AG04449 (cell line): ENCODE data around the gene COL4A1.

Experiments
- CTCF ChIA-PET: fragments of 350-600 bp; formaldehyde crosslinking; extraction: SDS; loops from one replicate; lab custom pipeline; 2021; ENCODE audit warnings: antibody characterized with exemption; lab: Yijun Ruan, JAX
- POLR2A ChIA-PET: fragments of 400-600, 350-600 bp; formaldehyde crosslinking; extraction: SDS; loops from one replicate; lab custom pipeline; 2020; ENCODE audit warnings: antibody characterized with exemption, inconsistent platforms; lab: Yijun Ruan, JAX
- DNase-seq: peaks from one replicate; pipeline ENCODE4 v3.0.0-alpha.2; 2010; ENCODE audit warnings: low read depth, low spot score
- H3K4me3 ChIP-seq: 2 replicates; pipeline ENCODE4 v1.5.1; 2011; ENCODE audit warnings: low read depth, mild to moderate bottlenecking, control low read depth, low read length
- TF ChIP-seq, protein P1 (sequence below): IDR thresholded peaks from one replicate; pipeline ENCODE4 v1.5.1; 2011; ENCODE audit warnings: mild to moderate bottlenecking, moderate library complexity, low read length, control low read depth, inconsistent platforms; ENCODE audit not compliant: insufficient read depth; ENCODE audit errors: missing control alignments

Gene COL4A1

GRCh38 chr13:110209950-110210603 lies 96.9 kb downstream of the COL4A1 start:
- TF ChIP-seq, protein P1, sequence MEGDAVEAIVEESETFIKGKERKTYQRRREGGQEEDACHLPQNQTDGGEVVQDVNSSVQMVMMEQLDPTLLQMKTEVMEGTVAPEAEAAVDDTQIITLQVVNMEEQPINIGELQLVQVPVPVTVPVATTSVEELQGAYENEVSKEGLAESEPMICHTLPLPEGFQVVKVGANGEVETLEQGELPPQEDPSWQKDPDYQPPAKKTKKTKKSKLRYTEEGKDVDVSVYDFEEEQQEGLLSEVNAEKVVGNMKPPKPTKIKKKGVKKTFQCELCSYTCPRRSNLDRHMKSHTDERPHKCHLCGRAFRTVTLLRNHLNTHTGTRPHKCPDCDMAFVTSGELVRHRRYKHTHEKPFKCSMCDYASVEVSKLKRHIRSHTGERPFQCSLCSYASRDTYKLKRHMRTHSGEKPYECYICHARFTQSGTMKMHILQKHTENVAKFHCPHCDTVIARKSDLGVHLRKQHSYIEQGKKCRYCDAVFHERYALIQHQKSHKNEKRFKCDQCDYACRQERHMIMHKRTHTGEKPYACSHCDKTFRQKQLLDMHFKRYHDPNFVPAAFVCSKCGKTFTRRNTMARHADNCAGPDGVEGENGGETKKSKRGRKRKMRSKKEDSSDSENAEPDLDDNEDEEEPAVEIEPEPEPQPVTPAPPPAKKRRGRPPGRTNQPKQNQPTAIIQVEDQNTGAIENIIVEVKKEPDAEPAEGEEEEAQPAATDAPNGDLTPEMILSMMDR, result no peak
- POLR2A ChIA-PET, result no interaction called here
- CTCF ChIA-PET, result interaction anchor here (1.0 to 1.5 kb wide), 2 partner anchors 8 to 11 kb away, joined by 4 to 5 read pairs; no protein-coding TSS in a partner anchor
- no peak overlapping the region for H3K4me3 ChIP-seq
- DNase-seq, result no peak

GRCh38 chr13:110208116-110208515 lies 98.8 kb downstream of the COL4A1 start:
- CTCF ChIA-PET, result interaction anchor here (1.2 to 1.5 kb wide), 2 partner anchors 10 to 19 kb away, joined by 3 to 4 read pairs; no protein-coding TSS in a partner anchor
- H3K4me3 ChIP-seq, result no peak overlapping the region
- TF ChIP-seq, protein P1, result no peak
- no peak for DNase-seq
- POLR2A ChIA-PET, result no interaction called here

- H3K4me3 ChIP-seq, result no peak overlapping the region
- DNase-seq, result no peak
- POLR2A ChIA-PET, result no interaction called here
- CTCF ChIA-PET, result interaction anchor here (0.9 to 1.7 kb wide), 6 partner anchors 15 to 249 kb away, joined by 3 to 7 read pairs (median 3); no protein-coding TSS in a partner anchor
- TF ChIP-seq, protein P1, result no peak
Measured at GRCh38 chr13:110206996-110207395, 100.0 kb downstream of the COL4A1 start.

GRCh38 chr13:110206185-110206584 lies 100.8 kb downstream of the COL4A1 start:
- ChIA-PET CTCF (interaction anchor here (1.0 to 1.7 kb wide), 2 partner anchors 16 to 18 kb away, joined by 4 to 7 read pairs; no protein-coding TSS in a partner anchor), POLR2A (no interaction called here)
- H3K4me3 ChIP-seq, result no peak overlapping the region
- TF ChIP-seq, protein P1, result no peak
- DNase-seq, result no peak

DNA sequence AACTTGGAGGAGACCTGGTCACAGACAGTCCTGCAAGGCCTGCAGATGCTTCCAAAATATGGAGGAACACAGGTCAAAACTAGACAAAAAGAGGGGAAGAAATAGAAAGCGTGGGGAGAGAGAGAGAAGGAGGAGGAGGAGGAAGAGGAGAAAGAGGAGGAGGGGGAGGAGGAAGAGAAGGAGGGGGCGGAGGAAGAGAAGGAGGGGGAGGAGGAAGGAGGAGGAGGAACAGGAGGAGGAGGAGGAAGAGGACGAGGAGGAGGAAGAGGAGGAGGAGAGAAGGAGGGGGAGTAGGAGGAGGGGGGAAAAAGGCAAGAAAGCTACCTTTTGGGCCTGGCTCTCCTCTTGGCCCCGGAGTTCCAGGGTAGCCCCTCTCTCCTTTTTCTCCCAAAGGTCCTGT lies 105.8 kb downstream of the COL4A1 start:
- no peak for DNase-seq
- ChIA-PET CTCF (no interaction called here), POLR2A (no interaction called here)
- TF ChIP-seq, protein P1, result no peak
- no peak overlapping the region for H3K4me3 ChIP-seq

DNA sequence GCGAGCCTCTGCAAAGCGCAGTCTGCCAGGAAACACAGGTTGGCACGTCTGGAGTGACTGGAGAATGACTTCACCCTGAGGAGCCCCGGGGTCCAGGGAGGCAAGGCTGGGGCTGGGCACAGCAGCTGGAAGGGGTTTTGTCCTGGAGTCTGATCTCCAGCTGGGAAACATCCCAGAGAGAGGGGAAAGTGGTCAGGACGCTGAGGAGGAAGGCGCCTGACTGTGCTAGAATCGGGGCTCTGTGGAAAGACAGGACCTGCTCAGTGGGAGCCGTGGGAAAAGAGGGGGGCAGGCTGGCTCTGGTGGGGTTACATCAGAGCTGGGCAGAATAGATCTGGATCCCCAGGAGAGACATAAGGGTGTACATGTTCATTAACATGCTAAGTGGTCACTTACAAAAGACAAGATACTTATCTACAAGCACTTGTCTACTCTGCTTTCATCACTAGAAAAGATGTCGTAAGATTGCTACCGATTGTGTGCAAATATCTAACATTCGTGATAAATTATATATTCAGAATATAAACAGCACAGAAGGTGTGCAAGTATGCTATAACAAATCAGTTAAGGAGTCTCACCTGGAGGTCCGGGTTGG lies 106.6 kb downstream of the COL4A1 start:
- DNase-seq, result no peak
- H3K4me3 ChIP-seq, result no peak overlapping the region
- TF ChIP-seq, protein P1, result no peak
- ChIA-PET CTCF (no interaction called here), POLR2A (no interaction called here)
